D721Med (cell line): ENCODE measurements around the gene PPIF.

ENCODE experiments used
- DNase-seq: peaks from one replicate; pipeline ENCODE4 v3.0.0; 2011; ENCODE audit warnings: low spot score; ENCODE audit not compliant: insufficient read length
- FAIRE-seq: peaks from 2 replicates; lab custom pipeline; 2011; peaks lifted over from hg19 to GRCh38; lab: Jason Lieb, UNC
- CTCF ChIP-seq: IDR thresholded peaks from 2 replicates; pipeline ENCODE4 v1.5.1; 2012; ENCODE audit warnings: mild to moderate bottlenecking, control low read depth; ENCODE audit not compliant: insufficient read depth; ENCODE audit errors: missing control alignments

Gene PPIF

GRCh38 chr10:79353726-79354125 is 6.5 kb downstream of the PPIF start:
- DNase-seq (no peak), FAIRE-seq (no peak)
- TF ChIP-seq CTCF, result no peak

- no peak for TF ChIP-seq CTCF
- no peak for FAIRE-seq
- no peak for DNase-seq
Measured at GRCh38 chr10:79354141-79354540, 6.9 kb downstream of the PPIF start.

- DNase-seq (no peak), FAIRE-seq (no peak)
- TF ChIP-seq CTCF, result no peak
Measured at GRCh38 chr10:79354615-79355014, 7.3 kb downstream of the PPIF start.

DNA sequence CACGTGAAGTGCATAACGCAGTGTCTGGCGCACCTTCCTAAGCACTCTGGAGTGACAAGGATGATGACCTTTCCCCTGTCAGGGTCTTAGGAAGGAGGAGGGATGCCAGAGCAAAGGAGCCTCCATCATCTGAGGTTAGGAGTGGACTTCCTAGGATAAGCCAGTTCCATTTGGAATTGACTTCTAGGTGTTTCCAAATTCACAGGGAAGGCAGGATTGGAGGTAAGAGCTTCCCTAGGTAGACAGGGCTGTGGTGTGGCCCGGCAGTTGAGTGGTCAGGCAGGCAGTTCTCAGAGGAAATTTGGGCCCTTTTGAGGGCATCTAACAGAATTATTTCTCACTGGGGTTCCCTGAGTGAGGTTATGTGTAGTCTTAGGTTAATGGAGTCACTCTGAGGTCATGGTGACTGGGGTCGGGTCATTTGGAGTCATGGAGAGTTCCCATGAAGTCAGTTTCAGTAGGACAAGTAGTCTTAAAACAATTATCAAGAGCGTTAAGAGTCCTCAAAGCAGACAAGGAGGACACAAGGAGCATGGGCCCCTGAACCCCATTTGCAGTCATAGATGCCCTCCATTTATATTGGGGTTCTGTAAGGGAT is 8.2 kb downstream of the PPIF start:
- no peak for TF ChIP-seq CTCF
- FAIRE-seq (no peak), DNase-seq (no peak)

DNA sequence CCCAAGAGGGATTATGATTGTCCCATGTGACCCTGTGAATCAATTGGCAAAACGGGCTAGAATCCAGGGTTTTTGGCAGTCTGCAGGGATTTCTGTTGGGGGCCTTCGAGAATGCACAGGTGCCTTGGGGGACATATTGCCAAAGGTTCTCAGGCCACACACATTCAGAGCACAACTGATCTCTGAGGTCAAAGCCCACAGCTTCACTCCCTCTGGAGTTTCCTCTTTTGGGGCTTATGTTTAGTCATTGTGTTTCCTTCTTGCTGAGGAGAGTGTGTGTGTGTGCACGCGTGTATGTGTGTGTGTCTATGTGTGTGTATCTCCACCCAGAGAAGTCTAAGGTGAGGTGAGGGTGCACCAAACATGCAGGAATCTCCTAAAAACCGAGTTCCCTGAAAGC is 8.8 kb downstream of the PPIF start:
- no peak for FAIRE-seq

DNA sequence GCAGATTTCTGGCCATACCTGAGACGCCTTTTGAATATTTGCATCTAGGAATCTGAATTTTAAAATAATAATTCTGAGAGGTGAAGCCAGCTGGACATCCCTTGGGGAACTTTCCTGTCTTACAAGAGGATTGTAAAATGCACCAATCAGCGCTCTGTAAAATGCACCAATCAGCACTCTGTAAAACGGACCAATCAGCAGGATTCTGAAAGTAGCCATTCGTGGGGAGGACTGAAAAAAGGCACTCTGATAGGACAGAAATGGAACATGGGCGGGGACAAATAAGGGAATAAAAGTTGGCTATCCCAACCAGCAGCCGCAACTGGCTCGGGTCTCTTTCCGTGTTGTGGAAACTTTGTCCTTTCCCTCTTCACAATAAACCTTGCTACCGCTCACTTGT is 9.9 kb downstream of the PPIF start:
- no peak for TF ChIP-seq CTCF
- DNase-seq, result no peak
- FAIRE-seq, result no peak

More for the DNA sequence above, 8.8 kb downstream of the PPIF start:
- no peak for DNase-seq
- TF ChIP-seq CTCF, result no peak

GRCh38 chr10:79358811-79359210 is 11.5 kb downstream of the PPIF start:
- no peak for TF ChIP-seq CTCF
- DNase-seq, result no peak
- FAIRE-seq, result no peak
